HCT116 (cell line): ENCODE data around the gene GNPTG. TPM values are rescaled to one million over a fixed set of nuclear protein-coding genes. Genes with fewer than 3 reads are reported as not detected.

Experiments used
- ATAC-seq: fragments of 200-7000 bp; cut with Tn5 transposase; 2 replicates; pipeline ENCODE4 v1.9.1; 2020; ENCODE audit warnings: mild to moderate bottlenecking, moderate library complexity
- BruUV-seq: library from RNA; stranded (reverse); fragments of 400-500 nt; replicated peaks from 2 replicates; lab custom pipeline; 2021; lab: Mats Ljungman, UMichigan
- CTCF ChIA-PET: fragments of 300-600 bp; sonication (Branson Sonifier 250); formaldehyde crosslinking; loops from one replicate; lab custom pipeline; 2021; ENCODE audit warnings: antibody characterized with exemption; lab: Charles Lee
- POLR2A ChIA-PET: fragments of 300-600, 350-600 bp; sonication (Branson Sonifier 250); formaldehyde crosslinking; loops from one replicate; lab custom pipeline; 2021; ENCODE audit warnings: antibody characterized with exemption; lab: Charles Lee
- RAD21 ChIA-PET, 2 experiments: fragments of 300-600 bp; sonication (Branson Sonifier 250); formaldehyde crosslinking; loops; one replicate each; lab custom pipeline; 2023; ENCODE audit warnings: low total read pairs in 2 of 2; ENCODE audit not compliant: uncharacterized antibody in 2 of 2, unreplicated experiment in 2 of 2, low non-redundant PET in 1 of 2; lab: Charles Lee
- DNase-seq: peaks from one replicate; pipeline ENCODE4 v3.0.0-alpha.2; 2010; ENCODE audit warnings: low read depth, low spot score
- H2AFZ ChIP-seq: fragments of 200-600 bp; shearing (Covaris generic), sonication (generic); 2 replicates; pipeline ENCODE4 v1.6.1; 2017; ENCODE audit warnings: low read depth, mixed run types, mixed read lengths, antibody characterized with exemption, low read length; ENCODE audit not compliant: poor library complexity, severe bottlenecking
- H3K27ac ChIP-seq: 2 replicates; pipeline ENCODE4 v1.5.1; 2012; ENCODE audit warnings: low read depth, low read length
- H3K27me3 ChIP-seq: fragments of 200-600 bp; sonication (generic); 2 replicates; pipeline ENCODE4 v1.6.1; 2016; ENCODE audit warnings: mixed run types, low read length, mixed read lengths; ENCODE audit not compliant: insufficient read depth
- H3K36me3 ChIP-seq, 2 experiments: fragments of 200-500 bp in 1 of 2; fragments of 200-600 bp in 1 of 2; sonication (Bioruptor generic) in 1 of 2; sonication (generic) in 1 of 2; 2 replicates each; pipeline versions ENCODE4 v1.5.1 to v1.6.1; 2014 to 2016; ENCODE audit warnings: low read length in 2 of 2, inconsistent platforms in 1 of 2, mixed read lengths in 1 of 2, mixed run types in 1 of 2; ENCODE audit not compliant: insufficient read depth in 2 of 2, control insufficient read depth in 1 of 2
- H3K4me1 ChIP-seq, 2 experiments: fragments of 200-600 bp in 1 of 2; sonication (generic) in 1 of 2; 2 replicates each; pipeline versions ENCODE4 v1.5.1 to v1.6.1; 2012 to 2017; ENCODE audit warnings: low read length in 2 of 2, inconsistent platforms in 1 of 2, mild to moderate bottlenecking in 1 of 2, mixed read lengths in 1 of 2, mixed run types in 1 of 2, moderate library complexity in 1 of 2; ENCODE audit not compliant: insufficient read depth in 2 of 2, control insufficient read depth in 1 of 2
- H3K4me2 ChIP-seq: fragments of 200-600 bp; sonication (generic); 2 replicates; pipeline ENCODE4 v1.6.1; 2017; ENCODE audit warnings: mixed run types, low read length, mixed read lengths
- H3K4me3 ChIP-seq, 2 experiments: fragments of 200-600 bp in 1 of 2; sonication (generic) in 1 of 2; replicated peaks in 1 of 2; 2 replicates each; pipeline ENCODE4 v1.5.1; 2011 to 2016; ENCODE audit warnings: low read length in 2 of 2, control low read depth in 1 of 2, low read depth in 1 of 2, mild to moderate bottlenecking in 1 of 2, mixed read lengths in 1 of 2, mixed run types in 1 of 2
- H3K79me2 ChIP-seq: fragments of 200-600 bp; sonication (generic); 2 replicates; pipeline ENCODE4 v1.6.1; 2017; ENCODE audit warnings: mild to moderate bottlenecking, mixed run types, low read length, moderate library complexity, mixed read lengths; ENCODE audit not compliant: insufficient read depth
- H3K9ac ChIP-seq: fragments of 200-600 bp; sonication (generic); 2 replicates; pipeline ENCODE4 v1.6.1; 2016; ENCODE audit warnings: low read length, mixed read lengths
- H3K9me2 ChIP-seq: fragments of 200-600 bp; sonication (generic), shearing (Covaris generic); 2 replicates; pipeline ENCODE4 v1.6.1; 2017; ENCODE audit warnings: mixed run types, mild to moderate bottlenecking, moderate library complexity; ENCODE audit not compliant: insufficient read depth
- H3K9me3 ChIP-seq, 2 experiments: fragments of 200-500 bp in 1 of 2; fragments of 200-600 bp in 1 of 2; sonication (Bioruptor generic) in 1 of 2; sonication (generic) in 1 of 2; 2 replicates each; pipeline ENCODE4 v1.6.1; 2014 to 2017; ENCODE audit warnings: low read length in 2 of 2, mixed read lengths in 2 of 2, inconsistent platforms in 1 of 2, low read depth in 1 of 2, mild to moderate bottlenecking in 1 of 2, mixed run types in 1 of 2, moderate library complexity in 1 of 2; ENCODE audit not compliant: control insufficient read depth in 1 of 2, insufficient read depth in 1 of 2
- H4K20me1 ChIP-seq: fragments of 200-600 bp; sonication (generic), shearing (Covaris generic); 2 replicates; pipeline ENCODE4 v1.6.1; 2017; ENCODE audit warnings: mixed run types, mild to moderate bottlenecking, moderate library complexity; ENCODE audit not compliant: insufficient read depth
- ATF3 ChIP-seq: IDR thresholded peaks from 2 replicates; pipeline ENCODE4 v1.6.1; 2012
- CBX3 ChIP-seq: IDR thresholded peaks from 2 replicates; pipeline ENCODE4 v1.6.1; 2012; ENCODE audit warnings: low read depth
- CTCF ChIP-seq, 3 experiments: fragments of 200-600 bp in 1 of 3; sonication (generic) in 1 of 3; IDR thresholded peaks in 2 of 3; conservative IDR thresholded peaks in 1 of 3; 2 replicates each; pipeline ENCODE4 v1.5.1; 2012 to 2017; ENCODE audit warnings: low read depth in 2 of 3, low read length in 2 of 3, antibody characterized with exemption in 1 of 3, borderline replicate concordance in 1 of 3, control low read depth in 1 of 3, mild to moderate bottlenecking in 1 of 3, mixed read lengths in 1 of 3, mixed run types in 1 of 3, moderate library complexity in 1 of 3; ENCODE audit not compliant: insufficient read depth in 1 of 3
- EGR1 ChIP-seq: IDR thresholded peaks from 2 replicates; pipeline ENCODE4 v1.6.1; 2012; ENCODE audit warnings: low read depth
- ELF1 ChIP-seq: IDR thresholded peaks from 2 replicates; pipeline ENCODE4 v1.6.1; 2012; ENCODE audit warnings: low read depth, borderline replicate concordance
- EZH2phosphoT487 ChIP-seq: fragments of 200-600 bp; IDR thresholded peaks from 2 replicates; pipeline ENCODE4 v1.6.1; 2018; ENCODE audit warnings: antibody characterized with exemption, borderline replicate concordance
- JUND ChIP-seq: IDR thresholded peaks from 2 replicates; pipeline ENCODE4 v1.6.1; 2012
- MAX ChIP-seq: IDR thresholded peaks from 2 replicates; pipeline ENCODE4 v1.6.1; 2012
- POLR2A ChIP-seq: IDR thresholded peaks from 2 replicates; pipeline ENCODE4 v1.7.0; 2011; ENCODE audit warnings: borderline replicate concordance; ENCODE audit not compliant: insufficient read depth, insufficient read length; ENCODE audit errors: extremely low read depth
- POLR2AphosphoS5 ChIP-seq: IDR thresholded peaks from 2 replicates; pipeline ENCODE4 v1.6.1; 2011; ENCODE audit warnings: mild to moderate bottlenecking, low read depth, low read length, moderate library complexity
- SIN3A ChIP-seq: IDR thresholded peaks from 2 replicates; pipeline ENCODE4 v1.6.1; 2012; ENCODE audit warnings: low read depth
- SRF ChIP-seq: IDR thresholded peaks from 2 replicates; pipeline ENCODE4 v1.6.1; 2012; ENCODE audit warnings: low read depth
- TCF7L2 ChIP-seq: IDR thresholded peaks from 2 replicates; pipeline ENCODE4 v1.7.0; 2011; ENCODE audit warnings: borderline replicate concordance, inconsistent platforms; ENCODE audit not compliant: insufficient read depth, insufficient read length; ENCODE audit errors: extremely low read depth
- YY1 ChIP-seq: IDR thresholded peaks from 2 replicates; pipeline ENCODE4 v1.6.1; 2011; ENCODE audit warnings: low read length, low read depth, moderate library complexity, mild to moderate bottlenecking; ENCODE audit not compliant: insufficient replicate concordance; ENCODE audit errors: extremely low read depth
- ZBTB33 ChIP-seq: IDR thresholded peaks from 2 replicates; pipeline ENCODE4 v1.6.1; 2011; ENCODE audit warnings: mild to moderate bottlenecking, low read length, moderate library complexity; ENCODE audit not compliant: insufficient replicate concordance; ENCODE audit errors: extremely low read depth
- ZFX ChIP-seq: fragments of 450-650 bp; IDR thresholded peaks from 2 replicates; pipeline ENCODE4 v1.6.1; 2017
- intact Hi-C: fragments of 100-400 bp; cut with micrococcal nuclease; formaldehyde crosslinking; loops from 2 replicates; pipeline ENCODE4 v1.10.0; 2022
- total RNA-seq: library from RNA; stranded (reverse); gene quantifications from one replicate; pipeline ENCODE4 v1.2.1, GENCODE V29; 2021; ENCODE audit not compliant: unreplicated experiment

GNPTG gene
- total RNA-seq, 1 experiment from 2014 or later = 35.2 TPM

- DNase-seq = no peak
- no peak for ATAC-seq
- Histone ChIP-seq H3K9me2 (no peaks in the 10 kb centered on the region), H3K9ac (no peak overlapping the region), H3K27me3 (no peaks in the 10 kb centered on the region), H3K4me3 (no peak overlapping the region), H3K79me2 (no peaks in the 10 kb centered on the region)
- CTCF ChIA-PET = no interaction called here
- BruUV-seq = no TSS peak
- TF ChIP-seq TCF7L2 (no peak), ZFX (no peak), CBX3 (no peak), POLR2A (no peak), ATF3 (no peak), EZH2phosphoT487 (no peak), SIN3A (no peak), CTCF (IDR thresholded peaks at IDR 0.05 in 2 of 3, conservative IDR thresholded peaks at IDR 0.05 in 1 of 3; ENCODE audit: borderline replicate concordance in 1 of 3, insufficient read depth in 1 of 3, low read depth in 2 of 3, low read length in 2 of 3) (no peak), ELF1 (no peak), YY1 (no peak), EGR1 (no peak), MAX (no peak), POLR2AphosphoS5 (no peak), SRF (no peak), ZBTB33 (no peak), JUND (no peak)
- TF ChIP-seq, all 23 proteins: peak for 0
- Histone ChIP-seq H2AFZ (no peak overlapping the region), H3K9me3 (no peaks in the 10 kb centered on the region), H4K20me1 (no peaks in the 10 kb centered on the region), H3K4me2 (no peak overlapping the region), H3K36me3 (no peaks in the 10 kb centered on the region; a peak in 1 of 4 replicates), H3K4me1 (no peaks in the 10 kb centered on the region), H3K27ac (no peak overlapping the region)
- intact Hi-C loops = no loop called here
- ChIA-PET RAD21 (interaction anchor here in 1 of 2 experiments (0.7 kb wide), 1 partner anchor 37 kb away, joined by 3 read pairs; no protein-coding TSS in a partner anchor), POLR2A (no interaction called here)
These were observed 42.7 kb downstream of the GNPTG start for GRCh38 chr16:1394367-1394951.
